Panc1 (cell line): ENCODE data around the gene ORMDL2. TPM values are rescaled to one million over a fixed set of nuclear protein-coding genes. Genes with fewer than 3 reads are reported as not detected.

Source experiments
- ATAC-seq: fragments of 200-7000 bp; cut with Tn5 transposase; 2 replicates; pipeline ENCODE4 v1.9.1; 2020; ENCODE audit warnings: mild to moderate bottlenecking, moderate library complexity
- BruUV-seq: library from RNA; stranded (reverse); fragments of 400-500 nt; replicated peaks from 2 replicates; lab custom pipeline; 2021; lab: Mats Ljungman, UMichigan
- CTCF ChIA-PET: fragments of 300-600 bp; sonication (Branson Sonifier 250); formaldehyde crosslinking; loops from one replicate; lab custom pipeline; 2022; ENCODE audit warnings: antibody characterized with exemption; lab: Charles Lee
- POLR2A ChIA-PET: fragments of 300-600 bp; sonication (Branson Sonifier 250); formaldehyde crosslinking; loops from one replicate; lab custom pipeline; 2022; ENCODE audit warnings: antibody characterized with exemption; lab: Charles Lee
- DNase-seq: peaks from one replicate; pipeline ENCODE4 v3.0.0-alpha.2; 2010; ENCODE audit warnings: low read depth, low spot score
- H3K27ac ChIP-seq: 2 replicates; pipeline ENCODE4 v1.5.1; 2011; ENCODE audit warnings: mild to moderate bottlenecking, low read length, inconsistent platforms
- H3K27me3 ChIP-seq: fragments of 200-500 bp; sonication (Bioruptor generic); 2 replicates; pipeline ENCODE4 v1.6.0; 2014; ENCODE audit warnings: low read length, inconsistent platforms; ENCODE audit not compliant: control insufficient read depth, insufficient read depth
- H3K36me3 ChIP-seq: fragments of 200-500 bp; sonication (Bioruptor generic); 2 replicates; pipeline ENCODE4 v1.5.1; 2014; ENCODE audit warnings: inconsistent platforms, mild to moderate bottlenecking, low read length, moderate library complexity; ENCODE audit not compliant: control insufficient read depth, insufficient read depth
- H3K4me1 ChIP-seq: 2 replicates; pipeline ENCODE4 v1.5.1; 2011; ENCODE audit warnings: inconsistent platforms, mild to moderate bottlenecking, low read length, moderate library complexity; ENCODE audit not compliant: control insufficient read depth, insufficient read depth
- H3K4me3 ChIP-seq, 2 experiments: 2 replicates each; pipeline ENCODE4 v1.5.1; 2011 to 2012; ENCODE audit warnings: low read depth in 2 of 2, low read length in 2 of 2, mild to moderate bottlenecking in 2 of 2, inconsistent platforms in 1 of 2, moderate library complexity in 1 of 2
- H3K9me3 ChIP-seq: fragments of 200-500 bp; sonication (Bioruptor generic); 2 replicates; pipeline ENCODE4 v1.5.1; 2014; ENCODE audit warnings: low read depth, mild to moderate bottlenecking, inconsistent platforms, low read length, moderate library complexity; ENCODE audit not compliant: control insufficient read depth, insufficient read depth
- CTCF ChIP-seq: fragments of 450-650 bp; IDR thresholded peaks from 2 replicates; pipeline ENCODE4 v1.5.1; 2017; ENCODE audit warnings: mild to moderate bottlenecking
- POLR2AphosphoS5 ChIP-seq: IDR thresholded peaks from 2 replicates; pipeline ENCODE4 v1.6.1; 2012; ENCODE audit warnings: mild to moderate bottlenecking, low read depth, low read length, moderate library complexity
- REST ChIP-seq, 2 experiments: IDR thresholded peaks; 2 replicates each; pipeline ENCODE4 v1.6.1; 2011 to 2012; ENCODE audit warnings: low read depth in 2 of 2, control low read depth in 1 of 2, low read length in 1 of 2, mild to moderate bottlenecking in 1 of 2, moderate library complexity in 1 of 2; ENCODE audit not compliant: insufficient read depth in 1 of 2
- SIN3A ChIP-seq: IDR thresholded peaks from 2 replicates; pipeline ENCODE4 v1.6.1; 2012; ENCODE audit warnings: low read depth, mild to moderate bottlenecking, low read length, moderate library complexity, borderline replicate concordance; ENCODE audit not compliant: insufficient read depth
- TCF7L2 ChIP-seq: IDR thresholded peaks from 2 replicates; pipeline ENCODE4 v1.6.1; 2011; ENCODE audit warnings: mild to moderate bottlenecking, low read depth, low read length, inconsistent platforms
- in situ Hi-C: cut with HindIII; loops from 2 replicates; pipeline ENCODE4 v1.10.0; 2016; ENCODE audit warnings: low sequenced_read_pairs, low pct_unique_long_range_greater_than_20kb
- intact Hi-C: fragments of 100-400 bp; cut with micrococcal nuclease; formaldehyde crosslinking; loops from one replicate; pipeline ENCODE4 v1.10.0; 2022; ENCODE audit not compliant: unreplicated experiment
- total RNA-seq: library from RNA; stranded (reverse); gene quantifications from one replicate; pipeline ENCODE4 v1.2.1, GENCODE V29; 2021; ENCODE audit not compliant: unreplicated experiment

The ORMDL2 gene
- total RNA-seq, 1 experiment from 2014 or later: 59.6 TPM

- in situ Hi-C loops: no loop called here
- TSS peak; percentile 87 for BruUV-seq
- no peak for DNase-seq
Observed at GRCh38 chr12:55816881-55817344, 928 bp upstream of the ORMDL2 start.

More at GRCh38 chr12:55816881-55817344, 928 bp upstream of the ORMDL2 start:
- H3K4me1 ChIP-seq: peaks cover 16% of the 10 kb centered on the region
- intact Hi-C loops: loop anchor here (5.0 kb wide), 1 partner anchor 80 kb away; no protein-coding TSS in a partner anchor
- peaks cover 37% of the 10 kb centered on the region for H3K36me3 ChIP-seq
- H3K27me3 ChIP-seq: no peaks in the 10 kb centered on the region
- peak overlapping the region; percentile 86 to 100 for H3K4me3 ChIP-seq
- no peak for ATAC-seq
- no peaks in the 10 kb centered on the region for H3K9me3 ChIP-seq
- CTCF ChIA-PET: interaction anchor here (0.6 to 2.1 kb wide), 3 partner anchors 17 to 124 kb away, joined by 3 to 11 read pairs (median 4); no protein-coding TSS in a partner anchor
- TF ChIP-seq REST (IDR thresholded peaks at IDR 0.05; ENCODE audit: insufficient read depth in 1 of 2, low read depth in 2 of 2, low read length in 1 of 2) (no peak), POLR2AphosphoS5 (no peak), TCF7L2 (no peak), CTCF (no peak), SIN3A (no peak)
- POLR2A ChIA-PET: interaction anchor here (0.6 to 1.5 kb wide), 4 partner anchors 13 to 144 kb away, joined by 3 to 21 read pairs (median 6); partner anchors contain the start of gene DNAJC14
- peak overlapping the region; percentile 100 for H3K27ac ChIP-seq
